HG03558 (cell line): Measurements from ENCODE around the gene GINS2.

Source experiments
- ATAC-seq: cut with Tn5 transposase; IDR thresholded peaks from one replicate; pipeline ENCODE4 v1.9.1; 2021; ENCODE audit warnings: moderate number of reproducible peaks; ENCODE audit not compliant: unreplicated experiment; ENCODE audit errors: extremely low read depth

Gene GINS2

DNA sequence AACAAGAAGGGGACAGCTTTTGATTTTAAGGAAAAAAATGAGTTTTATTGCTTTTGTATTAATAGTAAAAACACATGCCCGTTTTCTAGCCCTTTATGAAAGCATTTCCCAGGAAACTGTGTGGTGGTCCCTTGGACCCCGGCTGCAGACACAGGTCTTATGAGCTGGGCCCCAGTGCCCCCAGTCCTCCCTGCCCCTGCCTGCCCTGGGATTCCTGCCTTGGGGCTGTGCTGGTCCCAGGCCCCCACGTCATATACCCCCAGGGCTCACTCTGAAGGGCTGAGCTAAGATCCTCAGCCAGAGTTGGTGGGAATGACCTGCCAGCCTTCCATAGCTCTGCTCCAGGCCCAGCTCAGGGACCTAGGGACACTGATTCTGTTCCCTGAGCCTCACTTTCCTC lies 30.8 kb downstream of the GINS2 start:
- no peak for ATAC-seq

DNA sequence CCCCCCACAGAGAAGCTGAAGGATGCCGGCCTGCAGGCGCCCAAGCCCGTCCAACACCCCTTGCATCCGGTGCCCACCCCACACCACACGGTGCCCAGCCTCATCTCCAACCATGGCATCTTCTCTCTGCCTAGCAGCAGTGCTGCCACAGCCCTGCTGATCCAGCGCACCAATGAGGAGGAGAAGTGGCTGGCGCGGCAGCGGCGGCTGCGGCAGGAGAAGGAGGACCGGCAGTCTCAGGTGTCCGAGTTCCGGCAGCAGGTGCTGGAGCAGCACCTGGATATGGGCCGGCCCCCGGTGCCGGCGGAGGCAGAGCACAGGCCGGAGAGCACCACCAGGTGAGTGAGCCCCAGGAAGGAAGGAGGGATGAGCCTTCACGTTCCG lies 31.5 kb downstream of the GINS2 start:
- no peak for ATAC-seq

DNA sequence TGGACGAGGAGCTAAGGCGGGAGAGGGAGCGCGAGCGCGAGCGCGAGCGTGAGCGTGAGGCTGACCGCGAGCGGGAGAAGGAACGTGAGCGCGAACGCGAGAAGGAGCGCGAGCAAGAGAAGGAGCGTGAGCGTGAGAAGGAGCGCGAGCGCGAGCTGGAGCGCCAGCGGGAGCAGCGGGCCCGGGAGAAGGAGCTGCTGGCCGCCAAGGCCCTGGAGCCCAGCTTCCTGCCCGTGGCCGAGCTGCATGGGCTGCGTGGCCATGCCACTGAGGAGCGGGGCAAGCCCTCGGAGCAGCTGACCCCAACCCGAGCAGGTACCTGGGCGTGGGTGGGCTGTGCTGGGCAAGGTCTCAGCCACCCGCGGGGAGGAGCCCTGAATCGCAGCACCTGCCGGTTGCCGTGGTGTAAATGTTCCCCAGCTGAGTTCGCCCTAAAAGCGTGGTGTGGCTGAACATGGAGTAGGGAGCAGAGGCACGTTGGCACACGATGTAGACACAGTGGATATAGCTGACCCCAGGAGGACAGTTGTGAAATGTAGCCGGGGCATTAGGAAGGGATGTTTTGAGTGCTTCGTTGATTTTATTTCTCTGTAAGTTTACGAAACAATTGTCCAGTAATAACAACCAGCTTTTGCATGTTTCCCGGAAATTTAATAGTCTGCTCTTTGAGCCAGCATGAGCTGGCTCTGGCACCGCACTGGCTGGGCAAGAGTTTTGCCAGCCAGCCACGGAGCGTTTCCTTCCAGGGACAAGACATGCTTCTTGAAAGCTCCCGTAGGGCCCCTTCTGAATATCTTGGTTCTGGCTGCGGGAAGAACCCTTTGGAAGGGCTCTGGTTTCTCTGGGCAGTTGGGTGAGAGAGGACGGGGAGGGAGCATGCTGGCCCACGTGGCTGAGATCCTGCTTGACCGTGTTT lies 32.1 kb downstream of the GINS2 start:
- ATAC-seq = no peak

DNA sequence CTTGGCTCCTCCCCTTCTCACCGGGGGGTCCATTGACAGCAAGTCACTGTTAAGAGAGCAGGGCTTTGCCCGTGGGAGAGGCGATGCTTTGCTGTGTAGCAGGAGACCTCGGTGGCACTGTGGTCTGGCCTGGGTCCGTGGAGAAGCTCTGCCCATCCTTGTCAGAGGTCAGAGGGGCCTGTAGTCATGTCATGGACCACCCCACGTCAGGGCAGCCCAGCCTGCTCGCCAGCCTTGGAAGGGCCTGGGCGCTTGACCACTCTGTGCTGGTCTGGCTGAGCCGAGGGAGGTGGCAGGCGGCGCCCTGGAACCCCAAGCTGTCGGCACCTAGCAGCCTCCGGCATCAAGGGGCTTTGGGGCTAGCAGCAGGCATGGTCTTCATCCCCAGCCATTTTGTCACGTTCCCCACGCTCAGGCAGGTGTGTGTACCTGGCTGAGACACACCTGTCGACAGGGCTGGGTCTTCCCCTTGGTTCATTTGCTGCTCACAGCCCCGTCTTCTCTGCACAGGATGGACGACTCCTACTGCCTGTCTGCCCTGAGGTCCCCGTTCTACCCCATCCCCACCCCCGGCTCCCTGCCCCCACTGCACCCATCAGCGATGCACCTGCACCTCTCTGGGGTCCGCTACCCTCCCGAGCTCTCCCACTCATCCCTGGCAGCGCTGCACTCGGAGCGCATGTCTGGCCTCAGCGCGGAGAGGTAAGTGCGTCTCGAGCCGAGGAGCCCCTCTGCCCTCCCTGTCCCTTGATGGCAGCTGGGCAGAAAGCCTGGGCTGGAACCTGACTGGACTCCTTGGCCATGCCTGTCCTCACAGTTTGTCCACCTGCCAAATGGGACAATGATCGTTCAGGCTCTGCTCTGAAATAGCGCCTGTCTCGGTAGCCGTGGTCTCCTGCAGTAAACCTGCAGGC lies 33.3 kb downstream of the GINS2 start:
- ATAC-seq = no peak

DNA sequence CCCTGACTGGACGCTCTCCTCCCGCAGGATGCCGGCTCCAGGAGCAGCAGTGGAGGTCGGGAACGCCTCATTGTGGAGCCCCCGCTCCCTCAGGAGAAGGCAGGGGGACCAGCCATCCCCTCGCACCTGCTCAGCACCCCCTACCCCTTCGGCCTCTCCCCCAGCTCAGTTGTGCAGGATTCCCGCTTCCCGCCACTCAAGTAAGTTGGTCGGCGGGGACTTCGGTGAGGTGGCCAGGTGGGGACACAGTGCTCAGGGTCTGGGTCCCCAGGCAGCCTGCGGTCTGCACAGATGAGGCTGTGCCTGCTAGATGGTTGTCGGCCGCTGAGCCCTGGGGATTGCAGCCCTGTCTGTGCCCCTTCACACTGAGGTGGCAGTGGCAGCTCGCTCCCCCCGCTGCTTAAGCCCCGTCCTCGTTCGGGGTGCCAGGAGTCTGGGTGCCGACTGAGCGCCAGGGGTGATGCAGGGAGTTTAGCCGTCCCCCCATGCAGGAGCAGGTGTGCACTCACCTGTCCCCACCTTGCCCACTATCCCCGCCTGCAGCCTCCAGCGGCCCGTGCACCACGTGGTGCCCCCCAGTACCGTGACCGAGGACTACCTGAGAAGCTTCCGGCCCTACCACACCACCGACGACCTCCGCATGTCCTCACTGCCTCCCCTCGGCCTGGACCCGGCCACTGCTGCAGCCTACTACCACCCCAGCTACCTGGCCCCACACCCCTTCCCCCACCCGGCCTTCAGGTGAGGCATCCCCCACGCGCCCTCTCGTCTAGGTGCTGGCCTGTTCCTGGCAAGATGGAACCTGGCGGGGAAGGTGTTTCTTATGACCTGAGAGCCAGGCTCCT lies 34.3 kb downstream of the GINS2 start:
- no peak for ATAC-seq

DNA sequence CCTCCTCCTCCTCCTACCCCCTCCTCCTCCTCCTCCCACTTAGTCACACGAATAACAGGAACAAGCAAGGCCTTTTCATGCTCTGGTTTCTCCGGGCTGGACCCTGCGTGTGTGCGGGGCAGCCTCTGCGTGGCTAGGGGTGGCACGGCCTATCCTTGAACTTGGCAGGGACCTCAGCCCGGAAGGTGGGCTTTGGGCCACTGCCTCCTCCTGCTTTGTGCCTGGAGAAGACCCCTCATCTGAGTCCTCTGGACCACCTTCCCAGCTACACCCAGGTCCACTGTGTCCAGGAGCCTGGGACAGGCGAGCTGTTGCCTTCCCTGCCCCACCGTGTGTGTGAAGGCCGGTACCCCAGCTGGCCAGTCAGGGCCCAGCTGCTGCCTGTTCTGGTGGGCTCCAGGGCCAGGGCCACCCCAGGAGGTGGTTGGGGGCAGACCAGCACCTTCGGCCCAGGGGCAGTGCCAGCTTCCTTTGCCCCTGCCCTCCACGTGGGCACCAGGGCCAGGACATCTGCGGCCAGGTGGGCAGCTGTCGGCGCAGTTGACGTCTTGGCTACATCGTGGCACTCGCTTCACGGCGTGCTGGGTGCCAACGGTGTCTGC lies 35.4 kb downstream of the GINS2 start:
- ATAC-seq = no peak

DNA sequence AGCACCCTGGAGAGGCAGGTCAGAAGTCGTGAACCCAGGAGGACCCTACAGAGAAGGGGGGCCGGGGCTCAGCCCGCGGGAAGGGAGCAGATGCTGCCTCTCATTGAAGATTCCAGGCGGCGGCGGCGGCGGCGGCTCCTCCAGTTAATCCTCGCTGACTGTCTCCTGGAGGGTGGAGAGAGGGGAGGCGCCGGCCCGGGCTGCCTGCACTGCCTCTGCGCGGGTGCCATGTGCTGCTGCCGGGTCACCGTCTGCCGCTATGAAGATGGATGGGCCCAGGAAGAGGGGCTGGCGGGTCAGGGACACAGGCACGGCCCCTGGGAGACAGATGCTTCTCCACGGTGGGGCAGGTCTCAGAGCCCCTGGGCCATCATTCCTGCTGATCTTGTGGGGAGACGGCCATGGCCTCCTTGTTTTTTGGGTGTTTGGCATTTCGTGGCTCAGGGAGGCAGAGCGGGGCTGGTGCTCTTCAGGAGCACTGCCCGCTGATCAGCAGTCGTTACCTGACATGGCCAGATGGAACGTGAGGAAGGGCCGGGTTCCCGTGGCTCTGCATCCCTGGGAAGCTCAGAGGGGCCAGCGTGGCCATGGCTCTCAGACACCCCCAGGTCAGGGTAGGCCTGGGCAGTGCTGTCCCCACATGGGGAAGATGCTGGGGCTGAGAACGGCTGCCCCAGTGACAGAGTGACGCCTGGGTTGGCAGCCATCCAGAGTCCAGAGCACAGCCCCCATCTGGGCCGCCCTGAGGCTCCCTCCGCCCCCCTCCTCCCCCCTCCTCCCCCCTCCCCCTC lies 36.1 kb downstream of the GINS2 start:
- ATAC-seq = no peak

DNA sequence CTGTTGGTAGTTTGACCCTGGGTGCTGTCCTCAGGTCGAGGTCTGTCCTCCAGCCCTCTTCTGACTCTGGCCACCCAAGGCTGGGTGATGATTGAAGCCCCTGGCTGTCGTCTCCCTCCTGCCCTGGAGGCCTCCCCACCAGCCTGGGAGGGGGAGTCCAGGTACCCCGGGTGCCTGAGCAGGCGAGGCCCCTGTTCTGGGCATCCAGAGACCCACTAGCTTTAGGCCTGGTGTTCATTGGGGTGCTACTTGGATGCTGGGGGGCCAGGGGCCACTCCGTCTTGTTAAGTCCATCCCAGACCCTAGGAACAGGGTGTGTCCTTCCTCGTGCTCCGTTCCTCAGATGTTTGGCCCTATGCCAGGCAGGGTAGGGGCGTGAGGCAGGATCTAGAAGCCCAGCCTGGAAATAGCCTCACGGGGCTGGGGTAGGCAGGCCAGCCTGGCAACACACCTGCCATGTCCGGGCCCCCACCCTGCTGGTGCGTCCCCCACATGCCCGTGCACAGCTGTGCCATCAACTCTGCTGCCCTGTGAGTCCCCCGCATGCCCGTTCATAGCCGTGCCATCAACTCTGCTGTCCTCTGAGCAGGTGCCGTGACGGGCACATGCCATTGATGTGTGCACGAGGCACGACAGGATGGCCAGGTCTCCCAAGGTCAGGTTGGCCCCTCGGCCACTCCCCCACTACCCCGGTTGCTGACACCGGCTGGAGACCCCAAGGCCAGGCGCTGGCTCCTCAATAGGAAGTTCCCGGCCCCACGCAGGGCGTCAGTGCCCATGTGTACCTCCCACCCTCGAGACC lies 36.9 kb downstream of the GINS2 start:
- ATAC-seq = no peak

DNA sequence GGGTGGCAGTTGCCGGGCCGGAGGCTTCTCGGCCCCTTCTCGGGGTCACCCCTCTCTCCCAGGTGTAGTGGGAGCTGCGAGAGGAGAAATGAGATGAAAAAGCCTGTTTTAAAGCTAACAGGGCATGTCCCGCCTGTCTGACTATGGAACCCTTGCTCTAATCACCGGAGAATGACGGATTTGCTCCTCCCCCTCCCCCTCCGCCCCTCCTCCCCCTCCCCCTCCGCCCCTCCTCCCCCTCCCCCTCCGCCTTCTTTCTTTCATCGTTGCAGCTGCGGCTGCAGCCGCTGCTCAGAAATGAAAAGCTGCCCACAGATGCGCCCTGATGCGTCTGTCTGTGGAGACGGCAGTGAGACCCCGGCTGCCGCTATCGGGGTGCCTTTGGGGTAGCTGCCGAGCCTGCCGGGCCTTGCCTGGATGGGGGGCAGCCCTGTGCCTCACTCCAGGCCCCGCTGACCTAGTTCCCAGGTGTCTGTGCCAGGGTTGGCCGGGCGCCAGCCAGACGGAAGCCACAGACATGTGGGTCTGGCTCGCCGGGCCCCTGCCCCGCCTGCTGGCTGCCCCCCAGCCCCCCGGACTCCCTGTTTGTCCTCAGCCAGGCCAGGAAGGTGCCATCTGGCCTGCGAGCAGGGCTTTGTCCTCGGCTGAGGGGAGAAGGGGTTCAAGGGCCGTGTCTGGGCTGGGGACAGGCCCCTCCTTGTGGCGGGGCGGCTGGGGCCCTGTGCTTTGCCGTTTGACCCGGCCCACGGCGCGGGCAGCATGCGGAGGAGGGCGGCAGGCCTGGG lies 37.7 kb downstream of the GINS2 start:
- ATAC-seq = no peak

DNA sequence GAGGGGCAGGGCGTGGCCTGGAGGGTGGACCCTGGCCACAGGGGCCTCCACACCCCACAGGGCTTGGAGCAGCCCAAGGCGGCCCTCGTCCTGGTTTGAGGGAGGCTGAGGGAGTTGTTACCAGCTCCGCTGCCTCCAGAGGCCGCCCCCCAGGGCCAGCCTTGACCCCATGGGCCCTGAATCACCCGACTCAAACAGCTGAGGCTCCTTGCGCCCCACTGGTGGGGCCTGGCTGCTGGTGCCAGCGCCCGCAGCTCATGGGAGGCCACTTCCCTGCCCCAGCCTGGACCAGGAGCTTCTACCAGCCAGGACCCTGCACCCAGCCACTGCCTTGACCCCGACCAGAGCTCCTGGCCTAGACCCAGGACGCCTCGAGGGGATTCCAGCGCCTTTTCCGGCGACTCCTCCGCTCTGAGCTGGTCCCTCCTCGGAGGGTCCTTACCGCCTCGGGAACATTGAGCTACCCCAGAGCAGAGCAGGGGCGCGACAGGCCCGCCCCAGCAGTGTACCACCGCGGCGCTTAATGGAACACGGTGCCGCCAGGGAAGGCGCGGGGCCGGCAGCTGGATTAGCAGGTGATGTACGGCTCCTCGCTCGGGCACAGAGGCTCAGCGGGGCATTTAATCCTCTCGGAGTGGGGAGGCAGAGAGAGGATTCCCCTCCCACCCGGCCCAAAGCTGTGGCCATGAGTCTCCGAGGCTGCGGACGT lies 38.5 kb downstream of the GINS2 start:
- no peak for ATAC-seq

DNA sequence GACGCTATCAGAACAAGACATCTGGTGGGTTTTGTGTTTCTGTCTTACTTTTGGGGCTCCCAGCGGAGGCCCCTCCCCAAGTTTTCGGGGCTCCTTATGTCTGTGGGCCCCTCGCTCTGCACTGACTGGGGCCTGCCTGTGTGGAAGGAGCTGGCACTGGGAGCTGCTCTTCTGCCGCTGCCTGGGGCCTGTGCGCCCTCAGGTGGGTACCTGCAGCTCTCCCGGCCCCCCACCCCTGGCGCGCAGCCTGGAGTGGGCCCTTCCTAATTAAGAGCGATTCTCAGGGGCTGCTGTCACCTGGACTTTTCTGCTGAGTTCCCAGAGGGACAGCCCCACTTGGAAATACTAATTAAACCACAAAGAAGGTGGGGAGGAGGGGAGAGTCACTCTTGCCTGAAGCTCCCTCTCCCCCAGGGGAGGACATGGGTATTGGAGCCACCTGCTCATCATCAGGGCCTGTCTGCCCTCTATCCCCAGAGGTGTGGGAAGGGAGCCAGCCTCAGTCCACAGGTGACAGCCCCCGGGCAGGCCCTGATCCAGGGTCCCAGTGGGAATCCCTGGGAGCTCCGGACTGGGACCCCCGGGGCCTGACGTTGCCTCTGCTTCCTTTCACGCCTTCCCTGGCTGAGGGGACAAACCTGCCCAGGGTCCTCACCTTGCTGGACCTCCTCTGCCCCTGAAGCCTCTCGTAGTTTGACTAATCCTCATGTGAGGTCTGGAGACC lies 39.2 kb downstream of the GINS2 start:
- no peak for ATAC-seq

DNA sequence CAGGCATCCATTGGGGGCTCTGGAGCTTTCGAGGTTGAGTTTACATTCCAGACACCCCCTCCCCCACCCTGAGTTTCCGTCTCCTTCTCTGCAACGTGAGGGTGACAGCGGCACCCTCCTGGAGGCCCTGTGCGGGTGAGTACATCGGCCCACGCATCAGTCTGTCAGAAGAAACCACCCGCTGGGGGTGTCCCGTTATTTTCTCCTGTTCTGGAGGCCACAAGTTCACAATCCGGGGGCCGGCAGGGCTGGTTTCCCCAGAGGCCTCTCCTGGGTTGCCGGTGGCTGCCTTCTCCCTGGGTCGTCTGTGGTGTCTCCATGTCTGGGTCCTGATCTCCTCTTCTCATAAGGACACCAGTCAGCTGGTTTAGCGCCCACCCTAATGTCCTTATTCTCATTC lies 39.9 kb downstream of the GINS2 start:
- no peak for ATAC-seq

DNA sequence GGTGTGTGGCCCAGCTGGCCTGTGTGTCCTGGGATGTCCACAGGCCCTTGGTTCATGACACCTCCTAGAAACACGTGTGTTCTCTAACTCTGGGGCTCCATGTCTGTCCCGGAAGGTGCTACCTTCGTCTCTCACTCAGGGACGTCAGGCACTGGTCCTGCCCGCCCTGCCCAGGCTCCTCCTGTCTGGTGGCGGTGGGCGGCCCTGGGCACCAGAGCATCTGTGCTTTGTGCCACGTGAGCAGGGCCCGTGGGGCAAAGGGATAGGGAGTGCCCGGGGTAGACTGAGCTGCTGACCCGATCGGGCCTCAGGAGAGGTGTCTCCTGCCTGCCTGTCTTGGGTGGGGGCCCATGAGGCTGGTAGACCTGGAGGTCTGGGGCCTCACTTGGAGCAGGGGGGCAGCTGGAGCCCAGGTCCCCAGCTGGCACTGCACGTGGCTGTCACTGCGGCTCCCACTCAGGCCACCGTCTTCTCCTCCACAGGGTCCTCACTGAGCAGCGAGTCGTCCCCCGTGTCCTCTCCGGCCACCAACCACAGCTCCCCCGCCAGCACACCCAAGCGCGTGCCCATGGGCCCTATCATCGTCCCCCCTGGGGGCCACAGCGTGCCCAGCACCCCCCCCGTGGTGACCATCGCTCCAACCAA lies 40.6 kb downstream of the GINS2 start:
- ATAC-seq = no peak

DNA sequence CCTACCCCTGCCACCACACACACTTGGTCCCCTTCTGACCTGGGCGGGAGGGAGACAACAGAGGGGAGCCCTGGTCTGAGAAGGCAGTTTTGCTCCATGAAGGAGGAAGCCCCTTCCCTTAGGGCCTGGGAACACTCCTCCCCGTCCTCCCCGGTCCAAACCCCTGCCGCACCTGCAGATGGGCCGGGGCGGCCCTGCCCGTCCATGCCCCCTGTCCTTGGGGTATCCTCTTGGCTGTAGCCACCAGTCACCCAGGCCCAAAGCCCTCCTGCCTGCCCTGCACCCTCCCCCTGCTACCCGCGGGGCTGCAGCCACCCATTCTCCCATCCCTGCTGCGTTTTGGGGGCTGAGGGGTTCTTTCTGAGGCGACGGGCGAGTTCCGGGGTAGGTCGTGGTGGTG lies 41.8 kb downstream of the GINS2 start:
- no peak for ATAC-seq

DNA sequence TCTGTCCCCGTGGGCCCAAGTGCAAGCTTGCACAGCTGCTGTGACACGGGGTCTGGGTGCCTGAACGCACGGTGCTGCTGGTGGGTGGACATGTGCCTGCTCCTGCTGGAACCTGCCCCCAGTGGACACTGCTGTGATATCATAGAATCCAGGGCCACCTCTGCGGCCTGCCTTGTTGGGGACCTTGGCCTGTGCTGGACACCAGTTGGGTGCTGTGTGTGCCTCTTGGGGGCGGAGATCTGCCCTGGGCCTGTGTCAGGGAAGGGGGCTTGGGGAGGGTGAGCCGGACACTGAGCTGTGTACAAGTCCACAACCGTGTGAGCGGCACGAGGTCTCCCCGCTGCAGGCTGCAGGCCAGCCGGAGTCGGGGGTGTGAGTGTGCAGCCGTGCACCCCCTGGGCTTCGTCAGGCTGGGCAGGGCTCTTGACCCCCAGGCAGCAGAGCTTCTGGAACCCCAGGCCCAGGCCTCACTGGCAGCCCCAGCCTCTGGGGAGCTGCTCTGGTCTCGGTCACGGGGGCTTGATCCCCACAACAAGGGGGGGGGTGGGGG lies 42.3 kb downstream of the GINS2 start:
- no peak for ATAC-seq
